Esophagus squamous epithelium (tissue), 4 donors: ENCODE measurements around the gene ITGAL.

Experiments
- CTCF ChIP-seq, 6 experiments: fragments of 450-650 bp in 4 of 6; fragments of 200-600 bp in 2 of 6; sonication (generic) in 2 of 6; IDR thresholded peaks; one replicate each; pipeline ENCODE4 v1.5.1; 2016 to 2019; ENCODE audit warnings: antibody characterized with exemption in 6 of 6, mild to moderate bottlenecking in 4 of 6, moderate library complexity in 4 of 6
- POLR2A ChIP-seq, 4 donors: fragments of 450-650 bp; IDR thresholded peaks; one replicate each; pipeline ENCODE4 v1.6.1; 2017; ENCODE audit warnings: antibody characterized with exemption in 4 of 4, mild to moderate bottlenecking in 4 of 4, moderate library complexity in 3 of 4

GRCh38 chr16:30515275-30515674, 42.7 kb downstream of the ITGAL start:
- TF ChIP-seq CTCF (IDR thresholded peaks at IDR 0.05) (no peak), POLR2A (IDR thresholded peaks at IDR 0.05) (no peak)
